Ovary (tissue), 3 donors: Measurements from ENCODE around the gene OAS2.

Experiments used
- EP300 ChIP-seq: sonication (generic); formaldehyde crosslinking; IDR thresholded peaks from one replicate; pipeline ENCODE4 v1.6.1; 2017; ENCODE audit warnings: antibody characterized with exemption
- POLR2A ChIP-seq: fragments of 450-650 bp; IDR thresholded peaks from one replicate; pipeline ENCODE4 v1.6.1; 2017; ENCODE audit warnings: antibody characterized with exemption, mild to moderate bottlenecking, moderate library complexity
- TF ChIP-seq, protein P1 (sequence below), 3 donors: fragments of 450-650 bp in 2 of 3; fragments of 200-600 bp in 1 of 3; IDR thresholded peaks; one replicate each; pipeline versions ENCODE4 v1.5.1 to v1.8.0; 2016 to 2022; ENCODE audit warnings: antibody characterized with exemption in 3 of 3, mild to moderate bottlenecking in 1 of 3
- donor health status: DM: no; HTN: no; CAD: no.

DNA sequence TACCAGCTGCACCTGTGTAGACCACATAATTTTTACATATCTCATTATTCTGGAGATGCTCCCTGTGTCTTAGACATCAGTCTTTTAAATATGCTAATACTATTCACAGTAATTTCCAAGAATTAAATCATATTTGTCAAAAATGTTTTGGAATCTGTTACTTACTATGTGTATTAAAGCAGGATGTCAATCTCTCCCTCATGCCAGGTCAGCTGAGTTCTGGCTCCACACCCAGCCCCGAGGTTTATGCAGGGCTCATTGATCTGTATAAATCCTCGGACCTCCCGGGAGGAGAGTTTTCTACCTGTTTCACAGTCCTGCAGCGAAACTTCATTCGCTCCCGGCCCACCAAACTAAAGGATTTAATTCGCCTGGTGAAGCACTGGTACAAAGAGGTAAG lies 27.9 kb downstream of the OAS2 start:
- TF ChIP-seq POLR2A (no peak), EP300 (no peak)
- TF ChIP-seq, protein P1, sequence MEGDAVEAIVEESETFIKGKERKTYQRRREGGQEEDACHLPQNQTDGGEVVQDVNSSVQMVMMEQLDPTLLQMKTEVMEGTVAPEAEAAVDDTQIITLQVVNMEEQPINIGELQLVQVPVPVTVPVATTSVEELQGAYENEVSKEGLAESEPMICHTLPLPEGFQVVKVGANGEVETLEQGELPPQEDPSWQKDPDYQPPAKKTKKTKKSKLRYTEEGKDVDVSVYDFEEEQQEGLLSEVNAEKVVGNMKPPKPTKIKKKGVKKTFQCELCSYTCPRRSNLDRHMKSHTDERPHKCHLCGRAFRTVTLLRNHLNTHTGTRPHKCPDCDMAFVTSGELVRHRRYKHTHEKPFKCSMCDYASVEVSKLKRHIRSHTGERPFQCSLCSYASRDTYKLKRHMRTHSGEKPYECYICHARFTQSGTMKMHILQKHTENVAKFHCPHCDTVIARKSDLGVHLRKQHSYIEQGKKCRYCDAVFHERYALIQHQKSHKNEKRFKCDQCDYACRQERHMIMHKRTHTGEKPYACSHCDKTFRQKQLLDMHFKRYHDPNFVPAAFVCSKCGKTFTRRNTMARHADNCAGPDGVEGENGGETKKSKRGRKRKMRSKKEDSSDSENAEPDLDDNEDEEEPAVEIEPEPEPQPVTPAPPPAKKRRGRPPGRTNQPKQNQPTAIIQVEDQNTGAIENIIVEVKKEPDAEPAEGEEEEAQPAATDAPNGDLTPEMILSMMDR (IDR thresholded peaks at IDR 0.05) = no peak
